Stimulated activated CD8-positive, alpha-beta memory T cell treated with anti-CD3 and anti-CD28 coated beads, Interleukin-2, amount 100 ng/mL, for 1 hour (primary cell): ENCODE data around the gene ADAM17.
"Not testable (repeated sequence)": the region's sequence is repeated elsewhere in the genome, so short reads cannot be mapped to it uniquely, and the experiment has no call there.

Source experiments
- DNase-seq, 2 donors: peaks; one replicate each; pipeline ENCODE4 v3.0.0-alpha.2; 2020; ENCODE audit warnings: low read depth in 2 of 2

ADAM17 gene

GRCh38 chr2:9555297-9556120 is at the start of gene ADAM17:
Gene ADAM17, minus strand, starts transcription at chr2:9555830. Its CDS starts 225 bp downstream, at chr2:9555605.
- peak; percentile 65 to 70 for DNase-seq

GRCh38 chr2:9602412-9602811 is 46.8 kb upstream of the ADAM17 start:
- no peak for DNase-seq

DNA sequence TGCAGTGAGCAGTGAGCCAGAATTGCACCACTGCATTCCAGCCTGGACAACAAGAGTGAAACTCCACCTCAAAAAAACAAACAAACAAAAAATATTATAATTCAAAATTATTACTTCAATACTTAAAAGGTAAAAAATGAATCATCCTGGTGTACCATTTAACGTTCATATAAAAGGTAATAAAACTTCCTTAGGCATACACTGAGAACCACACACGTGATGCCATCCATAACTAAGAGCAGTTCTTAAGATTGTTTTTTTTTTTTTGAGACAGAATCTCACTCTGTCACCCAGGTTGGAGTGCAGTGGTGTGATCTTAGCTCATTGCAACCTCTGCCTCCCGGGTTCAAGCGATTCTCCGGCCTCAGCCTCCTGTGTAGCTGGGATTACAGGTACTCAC is 45.8 kb upstream of the ADAM17 start:
- DNase-seq, result no peak

DNA sequence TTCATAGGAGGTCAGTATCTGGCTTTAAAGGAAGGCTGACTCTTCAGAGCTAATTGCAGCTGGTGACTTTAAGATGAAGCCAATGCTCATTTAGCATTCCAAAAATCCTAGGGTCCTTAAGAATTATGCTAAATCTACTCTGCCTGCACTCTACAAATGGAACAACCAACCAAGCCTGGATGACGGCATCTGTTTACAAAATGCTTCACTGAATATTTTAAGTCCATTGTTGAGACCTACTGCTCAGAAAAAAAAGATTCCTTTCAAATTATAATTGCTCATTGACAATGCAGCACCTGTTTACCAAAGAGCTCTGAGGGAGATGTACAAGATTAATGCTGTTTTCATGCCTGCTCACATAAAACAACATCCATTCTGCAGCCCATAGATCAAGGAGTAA is 43.8 kb upstream of the ADAM17 start:
- no peak for DNase-seq

DNA sequence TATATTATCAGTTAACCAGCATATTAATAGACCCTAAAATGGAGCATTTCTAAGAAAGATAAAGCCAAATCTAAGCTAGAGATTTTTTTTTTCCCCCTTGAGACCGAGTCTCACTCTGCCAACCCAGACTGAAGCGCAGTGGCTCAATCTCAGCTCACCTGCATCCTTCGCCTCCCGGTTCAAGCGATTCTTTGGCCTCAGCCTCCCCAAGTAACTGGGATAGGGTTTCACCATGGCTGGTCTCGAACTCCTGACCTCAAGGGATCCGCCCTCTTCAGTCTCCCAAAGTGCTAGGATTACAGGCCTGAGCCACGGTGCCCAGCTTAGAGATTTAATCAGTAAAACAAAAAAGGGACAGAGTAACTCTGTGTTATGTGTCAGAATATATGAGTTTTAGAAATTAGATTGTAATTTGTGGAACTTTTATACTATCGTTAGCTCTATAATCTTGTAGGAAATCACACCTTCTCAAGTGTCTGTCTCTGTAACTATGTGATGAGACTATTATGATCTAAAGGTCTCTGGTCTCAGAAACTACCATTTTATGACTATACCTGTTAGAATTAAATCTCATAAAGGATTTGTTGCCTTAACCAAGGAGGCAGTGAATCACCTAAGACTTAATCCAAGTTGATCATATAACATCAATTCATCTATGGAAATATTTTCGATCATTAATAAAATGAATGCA is 41.1 kb upstream of the ADAM17 start:
- DNase-seq, result no peak

DNA sequence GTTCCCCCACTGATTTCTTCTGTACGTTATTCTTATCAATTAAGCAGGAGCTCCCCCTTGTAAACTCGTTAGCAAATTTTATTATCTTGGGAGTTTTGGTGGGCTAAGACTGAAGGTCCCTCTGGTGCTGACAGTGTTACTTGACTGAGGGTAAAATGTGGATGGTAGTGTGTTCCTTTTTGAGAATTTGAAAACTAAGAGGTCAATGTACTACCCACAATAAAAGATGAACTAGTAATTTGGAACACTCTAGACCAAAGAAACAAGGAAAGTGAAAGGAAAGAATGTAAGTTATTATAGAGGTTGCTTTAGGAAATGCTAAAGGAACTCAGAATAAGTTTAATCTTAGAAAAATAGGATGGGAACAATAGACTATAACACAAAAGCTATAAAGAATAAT is 40.1 kb upstream of the ADAM17 start:
- DNase-seq, result no peak

DNA sequence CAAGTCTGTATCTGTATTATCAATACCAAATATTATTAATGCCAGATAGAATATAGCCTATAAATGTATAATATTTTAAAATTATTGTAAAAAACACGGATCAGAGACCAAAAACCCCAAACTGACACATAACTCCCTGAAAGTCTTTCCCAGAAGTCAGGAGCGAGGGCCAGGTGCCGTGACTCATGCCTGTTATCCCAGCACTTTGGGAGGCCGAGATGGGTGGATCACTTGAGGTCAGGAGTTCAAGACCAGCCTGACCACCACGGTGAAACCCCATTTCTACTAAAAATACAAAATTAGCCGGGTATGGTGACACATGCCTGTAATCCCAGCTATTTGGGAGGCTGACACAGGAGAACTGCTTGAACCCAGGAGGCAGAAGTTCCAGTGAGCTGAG is 39.6 kb upstream of the ADAM17 start:
- DNase-seq, result not testable (repeated sequence)

DNA sequence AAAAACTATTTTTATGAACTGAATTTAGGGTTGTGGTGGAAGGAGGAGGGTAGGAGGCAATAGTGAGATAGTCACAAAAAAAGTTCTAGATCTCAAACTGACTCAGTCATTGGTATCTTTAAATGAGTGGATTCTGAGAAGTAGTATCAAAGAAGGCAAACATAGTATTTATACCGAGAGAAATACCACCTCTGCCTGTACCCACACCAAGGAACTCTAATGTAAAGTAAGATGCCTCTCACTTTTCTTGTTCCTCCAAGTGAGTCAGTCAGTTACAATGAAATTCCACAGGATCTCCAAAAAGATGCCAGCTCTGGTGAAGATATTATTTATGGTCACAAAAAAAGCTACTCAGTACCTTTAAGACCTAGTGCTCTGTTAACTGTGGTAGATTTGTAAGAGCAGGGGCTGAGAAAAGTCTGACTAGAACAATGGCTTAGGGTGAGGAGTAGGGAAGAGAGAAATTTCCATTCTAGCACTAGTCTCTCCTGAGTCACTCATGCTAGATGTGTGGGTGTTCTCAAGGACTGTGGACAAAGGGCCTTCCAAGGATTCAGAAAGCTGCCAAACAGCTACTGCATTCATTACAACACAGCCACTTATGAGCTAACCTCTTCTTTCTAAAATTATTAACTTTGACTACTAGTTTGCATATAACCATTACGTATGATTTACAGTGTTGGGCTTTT is 38.9 kb upstream of the ADAM17 start:
- DNase-seq, result no peak

DNA sequence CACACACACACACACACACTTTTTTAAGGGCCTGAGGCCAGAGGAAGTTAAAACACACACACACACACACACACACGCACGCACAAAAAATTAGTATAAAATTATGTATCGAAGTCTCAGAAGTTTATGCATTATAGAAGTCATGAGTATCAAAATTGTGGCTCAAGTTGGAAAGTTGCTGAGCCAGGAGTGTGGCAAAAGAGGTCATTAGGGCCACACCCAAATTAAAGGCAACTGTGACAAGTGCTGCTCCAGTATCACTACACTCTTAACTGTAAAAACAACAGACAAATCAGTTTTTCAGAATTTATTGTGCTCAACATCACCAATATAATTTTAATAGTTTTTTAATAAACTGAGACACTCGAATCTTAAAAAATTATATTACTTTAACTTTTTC is 38.3 kb upstream of the ADAM17 start:
- no peak for DNase-seq

DNA sequence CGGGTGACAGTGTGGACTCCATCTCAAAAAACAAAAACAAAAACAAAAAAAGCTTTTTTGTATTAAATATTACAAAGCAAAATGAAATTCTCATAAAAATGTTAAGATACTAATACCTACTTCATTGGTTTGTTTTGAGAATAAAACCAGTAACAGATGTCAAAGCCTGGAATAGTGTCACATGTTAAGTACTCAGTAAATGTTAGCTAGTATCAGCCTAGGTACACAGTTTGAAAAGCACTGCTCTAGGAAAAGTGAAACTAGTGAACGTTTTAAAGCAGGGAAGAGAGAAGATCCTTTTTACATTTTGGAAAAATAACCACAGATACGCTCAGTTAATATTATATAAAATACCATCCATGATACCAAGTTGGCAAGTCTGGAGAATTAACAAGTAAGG is 37.1 kb upstream of the ADAM17 start:
- DNase-seq, result no peak

- DNase-seq, result no peak
Observed at GRCh38 chr2:9590641-9591040, 35.0 kb upstream of the ADAM17 start.

DNA sequence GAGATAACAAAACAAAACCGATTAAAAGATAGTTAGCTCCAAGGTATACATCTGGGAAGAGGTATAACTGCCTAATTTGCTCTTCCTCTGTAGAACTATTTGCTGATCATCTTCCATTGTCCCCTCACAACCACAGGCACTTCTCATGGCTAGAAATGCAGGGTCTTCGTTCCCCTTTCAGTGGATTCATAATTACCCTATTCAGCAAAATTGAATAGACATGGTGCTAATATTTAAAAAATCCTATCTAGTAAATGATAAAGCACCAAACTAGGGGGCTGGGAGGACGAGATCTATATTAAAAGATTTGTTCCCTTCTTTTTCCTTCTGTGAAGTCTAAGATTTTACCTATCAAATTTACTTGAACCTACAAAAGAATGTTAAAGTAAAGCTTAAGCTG is 30.8 kb upstream of the ADAM17 start:
- no peak for DNase-seq

DNA sequence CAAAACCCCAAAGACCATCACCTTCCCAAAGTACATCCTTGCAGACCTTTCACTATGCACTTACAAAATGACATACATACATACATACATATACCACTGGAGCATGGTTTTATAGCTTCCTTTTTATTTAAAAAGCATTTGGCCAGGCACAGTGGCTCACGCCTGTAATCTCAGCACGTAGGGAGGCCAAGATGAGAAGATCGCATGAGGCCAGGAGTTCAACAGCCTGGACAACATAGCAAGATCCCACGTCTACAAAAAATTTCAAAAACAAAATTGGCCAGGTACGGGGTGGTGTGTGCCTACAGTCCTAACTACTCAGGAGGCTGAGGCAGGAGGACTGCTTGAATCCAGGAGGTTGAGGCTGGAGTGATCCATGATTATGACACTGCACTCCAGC is 29.9 kb upstream of the ADAM17 start:
- no peak for DNase-seq

- DNase-seq, result not testable (repeated sequence)
Observed at GRCh38 chr2:9584902-9585301, 29.3 kb upstream of the ADAM17 start.

DNA sequence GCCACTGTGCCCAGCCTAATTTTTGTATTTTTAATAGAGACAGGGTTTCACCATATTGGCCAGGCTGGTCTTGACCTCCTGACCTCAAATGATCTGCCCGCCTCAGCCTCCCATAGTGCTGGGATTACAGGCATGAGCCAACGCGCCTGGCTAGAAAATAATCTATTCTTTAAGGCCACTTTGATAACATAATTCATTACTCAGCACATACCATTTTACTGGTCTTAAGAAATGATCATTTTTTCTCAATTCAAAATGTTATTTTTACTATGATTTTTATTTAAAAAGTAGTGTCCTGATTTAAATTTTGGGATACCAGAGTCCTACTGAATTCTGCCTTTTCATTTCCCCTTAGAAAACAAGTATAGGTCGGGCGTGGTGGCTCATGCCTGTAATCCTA is 27.0 kb upstream of the ADAM17 start:
- DNase-seq, result no peak

GRCh38 chr2:9578467-9579235 is 23.0 kb upstream of the ADAM17 start:
- DNase-seq, result no peak

DNA sequence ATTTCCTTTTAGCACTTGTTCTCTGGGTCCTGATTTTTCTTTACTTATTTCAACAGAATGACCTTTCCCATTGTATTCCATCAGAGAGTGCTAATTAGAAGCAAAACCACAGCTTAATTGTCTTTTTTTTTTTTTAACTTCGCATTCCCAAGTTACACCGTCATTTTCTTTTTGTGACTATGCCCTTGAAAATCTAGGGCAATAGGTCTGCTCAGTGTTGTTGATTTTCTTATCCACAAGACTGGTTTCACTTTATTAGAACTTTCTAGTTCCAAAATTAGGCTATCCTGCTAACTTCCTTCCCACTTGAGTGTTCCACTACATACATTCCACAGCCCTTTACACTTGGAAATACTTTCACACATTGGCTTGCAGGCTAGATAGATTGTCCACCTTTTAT is 18.7 kb upstream of the ADAM17 start:
- DNase-seq, result no peak

- DNase-seq, result no peak
Observed at GRCh38 chr2:9573840-9574239, 18.2 kb upstream of the ADAM17 start.

GRCh38 chr2:9573013-9573720 is 17.5 kb upstream of the ADAM17 start:
- no peak for DNase-seq

DNA sequence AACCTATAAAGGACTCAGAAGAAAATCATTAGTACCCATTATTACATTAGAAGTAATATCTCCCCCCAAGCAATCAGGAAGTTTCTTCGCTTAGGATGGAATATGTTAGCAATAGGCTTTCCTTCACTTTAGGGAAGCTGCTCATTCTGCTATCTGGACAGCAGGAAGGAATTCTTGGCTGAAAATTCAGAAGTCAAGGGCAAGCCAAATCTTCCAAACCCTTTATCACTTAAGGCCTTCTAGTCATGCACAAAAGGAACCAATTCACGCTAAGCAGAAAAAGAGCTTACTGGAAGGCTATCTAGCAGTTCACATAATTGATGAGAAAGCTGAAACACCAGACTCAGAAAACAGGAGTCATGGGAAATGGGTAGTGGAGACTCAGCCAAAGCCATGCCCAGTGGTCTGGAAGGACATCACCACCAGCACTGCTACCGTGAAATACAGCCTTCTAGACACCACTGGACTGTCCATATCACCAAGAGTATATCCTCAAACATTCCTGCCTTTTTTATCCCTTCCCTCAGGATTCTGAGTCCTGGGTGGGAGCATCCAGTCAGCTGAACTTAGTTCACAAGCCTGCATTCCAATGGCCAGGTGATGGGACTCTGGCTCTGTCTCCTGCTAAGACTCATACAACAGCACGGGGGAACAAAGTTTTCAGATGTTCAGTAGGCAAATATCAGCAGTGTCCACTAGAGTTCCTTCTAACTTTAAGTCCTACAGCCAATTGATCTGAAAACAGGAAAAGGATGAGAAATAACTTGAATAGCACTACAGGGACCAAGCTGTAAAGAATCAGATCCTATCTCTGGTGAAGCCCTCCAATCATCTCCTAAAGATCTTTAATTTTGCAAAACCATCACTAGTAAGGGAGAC is 14.8 kb upstream of the ADAM17 start:
- DNase-seq, result no peak
